ENCODE results near the gene PRKAR2A. TPM values are rescaled to one million over a fixed set of nuclear protein-coding genes. Genes with fewer than 3 reads are reported as not detected.

Gene PRKAR2A
- total RNA-seq, 1 donor: 47.4 TPM

- Histone ChIP-seq H4K20me1 (ENCODE audit: insufficient read depth, low read length) (peaks cover 69% of the 10 kb centered on the region), H2AFZ (ENCODE audit: low read length) (no peak overlapping the region), H3K9me3 (ENCODE audit: low read depth, low read length) (no peaks in the 10 kb centered on the region), H3K4me1 (ENCODE audit: insufficient read depth, low read length) (peaks cover 36% of the 10 kb centered on the region), H3K79me2 (ENCODE audit: insufficient read depth, low read length) (peaks cover 86% of the 10 kb centered on the region), H3K36me3 (ENCODE audit: insufficient read depth, low read length) (peaks cover 39% of the 10 kb centered on the region), H3K27me3 (ENCODE audit: insufficient read depth, low read length) (no peaks in the 10 kb centered on the region), H3K27ac (ENCODE audit: low read depth, low read length) (no peak overlapping the region), H3K4me2 (ENCODE audit: insufficient read depth, low read length) (no peak overlapping the region), H3K4me3 (ENCODE audit: insufficient read depth, low read length) (no peak overlapping the region)
- no peak for DNase-seq (ENCODE audit: insufficient read length, low spot score, missing footprints)
- TF ChIP-seq CTCF (IDR thresholded peaks at IDR 0.05; ENCODE audit: extremely low read depth, low read depth, low read length): no peak
Observed at GRCh38 chr3:48698891-48699290, 148.8 kb downstream of the PRKAR2A start.

- peaks cover 69% of the 10 kb centered on the region for H4K20me1 ChIP-seq (ENCODE audit: insufficient read depth, low read length)
- no peaks in the 10 kb centered on the region for H3K9me3 ChIP-seq (ENCODE audit: low read depth, low read length)
- no peak overlapping the region for H3K4me2 ChIP-seq (ENCODE audit: insufficient read depth, low read length)
Observed at GRCh38 chr3:48697952-48698351, 149.7 kb downstream of the PRKAR2A start.

DNA sequence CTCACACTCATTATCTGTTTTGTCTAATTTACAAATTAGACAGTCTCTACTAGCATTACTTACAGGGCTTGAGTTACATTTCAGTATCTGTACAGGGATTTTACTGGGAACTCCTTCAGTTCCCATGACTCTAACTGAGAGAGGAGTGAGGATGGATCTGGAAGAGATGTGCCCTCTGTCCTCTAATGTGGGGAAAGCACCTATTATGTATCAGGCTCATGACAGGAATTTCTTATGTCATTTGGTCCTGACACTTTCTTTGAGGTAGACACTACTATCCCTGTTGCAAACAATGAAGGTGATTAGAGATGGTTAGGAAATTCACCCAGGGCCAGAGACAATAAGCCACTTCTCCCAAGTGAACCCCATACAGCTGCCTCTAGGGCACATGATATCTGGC lies 151.1 kb downstream of the PRKAR2A start:
- Histone ChIP-seq H3K4me2 (ENCODE audit: insufficient read depth, low read length) (no peak overlapping the region), H3K36me3 (ENCODE audit: insufficient read depth, low read length) (peaks cover 55% of the 10 kb centered on the region), H3K79me2 (ENCODE audit: insufficient read depth, low read length) (peaks cover 84% of the 10 kb centered on the region), H4K20me1 (ENCODE audit: insufficient read depth, low read length) (peaks cover 64% of the 10 kb centered on the region), H3K9me3 (ENCODE audit: low read depth, low read length) (no peaks in the 10 kb centered on the region), H3K4me1 (ENCODE audit: insufficient read depth, low read length) (peaks cover 41% of the 10 kb centered on the region), H3K27me3 (ENCODE audit: insufficient read depth, low read length) (no peaks in the 10 kb centered on the region), H3K27ac (ENCODE audit: low read depth, low read length) (peak overlapping the region; percentile 1), H2AFZ (ENCODE audit: low read length) (no peak overlapping the region), H3K4me3 (ENCODE audit: insufficient read depth, low read length) (no peak overlapping the region)
- DNase-seq (ENCODE audit: insufficient read length, low spot score, missing footprints): no peak
- no peak for TF ChIP-seq CTCF (IDR thresholded peaks at IDR 0.05; ENCODE audit: extremely low read depth, low read depth, low read length)

More at GRCh38 chr3:48697952-48698351, 149.7 kb downstream of the PRKAR2A start:
- peaks cover 86% of the 10 kb centered on the region for H3K79me2 ChIP-seq (ENCODE audit: insufficient read depth, low read length)
- no peaks in the 10 kb centered on the region for H3K27me3 ChIP-seq (ENCODE audit: insufficient read depth, low read length)
- no peak overlapping the region for H3K27ac ChIP-seq (ENCODE audit: low read depth, low read length)
- peak; percentile 12 for TF ChIP-seq CTCF (IDR thresholded peaks at IDR 0.05; ENCODE audit: extremely low read depth, low read depth, low read length)
- peaks cover 48% of the 10 kb centered on the region for H3K36me3 ChIP-seq (ENCODE audit: insufficient read depth, low read length)
- peaks cover 41% of the 10 kb centered on the region for H3K4me1 ChIP-seq (ENCODE audit: insufficient read depth, low read length)
- no peak overlapping the region for H3K4me3 ChIP-seq (ENCODE audit: insufficient read depth, low read length)
- no peak for DNase-seq (ENCODE audit: insufficient read length, low spot score, missing footprints)
- no peak overlapping the region for H2AFZ ChIP-seq (ENCODE audit: low read length)

Other genes with a start within 250 kb of the PRKAR2A start
- gene UQCRC1, start 238.2 kb downstream of the PRKAR2A start, total RNA-seq: 299 and 308 TPM in 2 replicates
- 0.59 TPM in 1 of 2 replicates, not detected in the other for gene TMEM89, start 226.1 kb downstream of the PRKAR2A start, total RNA-seq
- gene SLC26A6, start 212.4 kb downstream of the PRKAR2A start, total RNA-seq: 26.2 and 30.8 TPM in 2 replicates
- 1.2 and 1.4 TPM in 2 replicates for gene CELSR3, start 185.0 kb downstream of the PRKAR2A start, total RNA-seq
- gene NCKIPSD, start 162.0 kb downstream of the PRKAR2A start, total RNA-seq: 17.1 and 17.7 TPM in 2 replicates
- gene IP6K2, start 130.7 kb downstream of the PRKAR2A start, total RNA-seq: 38.0 and 44.9 TPM in 2 replicates
- gene SLC25A20, start 51.0 kb upstream of the PRKAR2A start, total RNA-seq: 11.2 and 11.9 TPM in 2 replicates
- gene ARIH2, start 71.0 kb upstream of the PRKAR2A start, total RNA-seq: 69.1 and 82.5 TPM in 2 replicates
- gene P4HTM, start 142.4 kb upstream of the PRKAR2A start, total RNA-seq: 31.8 and 32.4 TPM in 2 replicates
- gene WDR6, start 159.5 kb upstream of the PRKAR2A start, total RNA-seq: 74.3 and 98.4 TPM in 2 replicates
- gene DALRD3, start 170.7 kb upstream of the PRKAR2A start, total RNA-seq: 37.1 and 39.1 TPM in 2 replicates
- gene NDUFAF3, start 174.2 kb upstream of the PRKAR2A start, total RNA-seq: 43.0 and 43.4 TPM in 2 replicates
- gene IMPDH2, start 181.5 kb upstream of the PRKAR2A start, total RNA-seq: 273 and 286 TPM in 2 replicates
- 136 and 167 TPM in 2 replicates for gene QRICH1, start 246.2 kb upstream of the PRKAR2A start, total RNA-seq

Data from osteoblast (primary cell).